SK-N-MC (cell line): ENCODE data around the gene TCERG1L.

Source experiments
- EZH2 ChIP-seq: fragments of 200-600 bp; sonication (generic); IDR thresholded peaks from one replicate; pipeline ENCODE4 v1.6.1; 2017; ENCODE audit warnings: antibody characterized with exemption
- FOXP2 ChIP-seq: optimal IDR thresholded peaks from 2 replicates; pipeline ENCODE3; 2011; ENCODE audit warnings: mild to moderate bottlenecking, moderate library complexity; ENCODE audit not compliant: insufficient read depth; ENCODE audit errors: extremely low read length, control extremely low read depth

- TF ChIP-seq EZH2 (no peak), FOXP2 (no peak)
Observed at GRCh38 chr10:131211965-131212619, 99.4 kb downstream of the TCERG1L start.
